ENCODE results near the gene UPB1. TPM values are rescaled to one million over a fixed set of nuclear protein-coding genes. Genes with fewer than 3 reads are reported as not detected.

The UPB1 gene
- total and polyA plus RNA-seq, 9 of the 15 experiments (the other 6 are each of a cell fraction or from before 2014, with no cell fraction given), result 0.06 to 0.11 TPM; not detected in 7

DNA sequence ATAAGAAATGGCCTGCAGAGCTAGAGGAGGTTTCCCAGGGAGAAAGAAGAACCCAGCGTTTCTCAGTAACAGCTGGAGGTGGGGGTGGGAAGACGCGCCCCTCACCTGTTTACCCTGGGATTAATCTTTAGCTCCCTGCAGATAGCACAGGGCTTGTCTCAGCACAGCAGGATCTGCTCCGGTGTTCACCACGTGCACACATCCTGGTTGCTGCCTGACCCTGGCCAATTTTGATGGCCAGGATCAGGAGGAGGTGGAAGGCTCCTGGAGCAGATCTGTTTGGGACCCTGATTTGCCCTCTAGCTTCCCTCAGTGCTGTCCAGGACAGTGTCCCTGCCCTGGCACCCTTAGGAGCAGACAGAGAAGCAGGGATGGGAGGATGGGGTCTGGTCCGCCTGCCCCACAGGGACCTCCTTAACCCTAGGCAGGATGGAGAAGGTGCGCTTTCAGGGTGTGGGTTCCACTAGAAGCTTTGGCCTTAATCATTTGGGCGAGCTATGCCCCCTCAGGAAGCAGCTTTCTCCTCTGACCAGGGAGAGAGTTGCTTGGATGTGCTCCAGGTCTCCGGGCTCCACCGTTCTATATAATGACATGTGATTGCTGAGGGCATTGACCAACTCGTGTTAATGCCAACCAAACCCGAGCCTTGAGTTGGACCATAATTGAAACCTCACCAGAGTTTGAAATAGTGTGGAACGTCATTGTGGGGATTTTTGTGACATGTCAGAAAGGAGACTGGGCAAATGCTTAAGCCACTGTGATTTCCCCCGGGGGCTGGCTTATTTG is 19.3 kb downstream of the UPB1 start:
- Histone ChIP-seq H3K4me1 (replicated peaks in 1 of 2; ENCODE audit: control insufficient read depth in 2 of 2, insufficient read depth in 2 of 2, low read length in 2 of 2) (peaks cover 13 to 24% of the 10 kb centered on the region in 2 experiments), H4K20me1 (replicated peaks; ENCODE audit: control insufficient read depth, insufficient read depth, low read length) (0 out of 2 replicates have a peak, but pooled peaks cover 2% of the 10 kb centered on the region), H3K36me3 (ENCODE audit: control insufficient read depth, insufficient read depth, low read length) (no peaks in the 10 kb centered on the region), H3K27ac (ENCODE audit: extremely low read depth, low read depth, low read length) (no peak overlapping the region), H2AFZ (ENCODE audit: low read depth, low read length) (no peak overlapping the region), H3K9ac (ENCODE audit: insufficient read depth in 1 of 2, low read depth in 2 of 2, low read length in 2 of 2) (no peak overlapping the region), H3K79me2 (ENCODE audit: control insufficient read depth, insufficient read depth, low read length) (no peaks in the 10 kb centered on the region), H3K9me3 (replicated peaks; ENCODE audit: control insufficient read depth, insufficient read depth, low read depth, low read length) (no peaks in the 10 kb centered on the region), H3K9me1 (ENCODE audit: control insufficient read depth, insufficient read depth, low read length) (peaks cover 3% of the 10 kb centered on the region), H3K27me3 (ENCODE audit: control insufficient read depth in 2 of 2, insufficient read depth in 2 of 2, low read length in 2 of 2) (no peaks in the 10 kb centered on the region), H3K4me2 (ENCODE audit: insufficient read depth, low read length) (no peak overlapping the region), H3K4me3 (no peak overlapping the region)
- FAIRE-seq (no peak), ATAC-seq (no peak), DNase-seq (ENCODE audit: extremely low read depth in 1 of 4, low spot score in 3 of 4) (no peak)
- POLR2A ChIA-PET, result no interaction called here
- 28% methylated on average over 14 of the region's 14 CpGs for WGBS (ENCODE audit: insufficient coverage, low coverage, missing lambda C conversion rate)
- CTCF ChIA-PET (ENCODE audit: low intra/inter-chr PET ratio), result no interaction called here
- intact Hi-C loops (cut with micrococcal nuclease), result no loop called here
- in situ Hi-C loops (cut with MboI), result loop anchor here (5.0 to 25.0 kb wide), 2 partner anchors 97 to 552 kb away; partner anchors contain the start of genes DDT, DDTL and GSTT2B
- TF ChIP-seq TAL1 (IDR thresholded peaks at IDR 0.05) (0 out of 2 replicates have a peak, but pooled peaks have one; percentile 10), CBFA2T3 (IDR thresholded peaks at IDR 0.05) (peak; percentile 45), TCF3 (CRISPR knock-in tag; IDR thresholded peaks at IDR 0.05) (peak; percentile 38), RERE (CRISPR knock-in tag; IDR thresholded peaks at IDR 0.05; ENCODE audit: borderline replicate concordance) (no peak), CBFA2T2 (conservative IDR thresholded peaks at IDR 0.05) (peak; percentile 31; the same call in 1 of the 2 replicates)
- BruUV-seq (replicated peaks), result no TSS peak

Measured in K562 (cell line).